Gastroesophageal sphincter (tissue), 4 donors: ENCODE results near the gene SLC35F1. TPM values are rescaled to one million over a fixed set of nuclear protein-coding genes. Genes with fewer than 3 reads are reported as not detected.
"Not testable (repeated sequence)": the region's sequence is repeated elsewhere in the genome, so short reads cannot be mapped to it uniquely, and the experiment has no call there.

Experiments used
- ATAC-seq: fragments of 150-250 bp; one replicate; pipeline ENCODE4 v1.9.1; 2016; ENCODE audit warnings: mild to moderate bottlenecking, moderate library complexity
- H3K27ac ChIP-seq, 4 donors: fragments of 200-600 bp; sonication (generic) in 3 of 4; 1 replicate in 3 of 4; 2 replicates in 1 of 4; pipeline ENCODE4 v1.5.1; 2016 to 2019
- H3K27me3 ChIP-seq: fragments of 200-600 bp; sonication (generic); one replicate; pipeline ENCODE4 v1.5.1; 2019
- H3K36me3 ChIP-seq, 2 donors: fragments of 200-600 bp; sonication (generic); one replicate each; pipeline ENCODE4 v1.5.1; 2019; ENCODE audit warnings: control low read depth in 1 of 2
- H3K4me1 ChIP-seq, 3 donors: fragments of 200-600 bp; sonication (generic); 1 replicate in 2 of 3; 2 replicates in 1 of 3; pipeline ENCODE4 v1.5.1; 2016 to 2019; ENCODE audit warnings: control low read depth in 2 of 3
- H3K4me3 ChIP-seq, 2 donors: fragments of 200-600 bp; sonication (generic); one replicate each; pipeline ENCODE4 v1.5.1; 2019; ENCODE audit warnings: mild to moderate bottlenecking in 1 of 2, moderate library complexity in 1 of 2
- H3K9me3 ChIP-seq, 3 donors: fragments of 200-600 bp; sonication (generic); one replicate each; pipeline ENCODE4 v1.5.1; 2017 to 2019; ENCODE audit warnings: control low read depth in 2 of 3
- EP300 ChIP-seq: sonication (generic); formaldehyde crosslinking; IDR thresholded peaks from one replicate; pipeline ENCODE4 v1.6.1; 2017; ENCODE audit warnings: antibody characterized with exemption, mild to moderate bottlenecking
- POLR2A ChIP-seq, 2 donors: fragments of 450-650 bp; IDR thresholded peaks; one replicate each; pipeline ENCODE4 v1.6.1; 2017; ENCODE audit warnings: antibody characterized with exemption in 2 of 2, mild to moderate bottlenecking in 2 of 2, moderate library complexity in 1 of 2
- POLR2AphosphoS5 ChIP-seq: sonication (generic); formaldehyde crosslinking; IDR thresholded peaks from one replicate; pipeline ENCODE4 v1.6.1; 2017; ENCODE audit warnings: antibody characterized with exemption
- WGBS, 2 donors: methylation state at CpG; one replicate each; pipeline ENCODE4 v1.1.5; 2018; ENCODE audit warnings: low coverage in 1 of 2; 5-methylcytosine and 5-hydroxymethylcytosine counted together
- total RNA-seq, 4 donors: library from RNA; depleted of rRNA; stranded (reverse); fragments of >200 nt; gene quantifications; one replicate each; pipeline ENCODE4 v1.1.0, GENCODE V29; 2016
- TF ChIP-seq, protein P1 (sequence below), 4 experiments: fragments of 200-600 bp in 2 of 4; fragments of 450-650 bp in 2 of 4; sonication (generic) in 1 of 4; IDR thresholded peaks; one replicate each; pipeline ENCODE4 v1.5.1; 2017 to 2019; ENCODE audit warnings: antibody characterized with exemption in 4 of 4, mild to moderate bottlenecking in 2 of 4, moderate library complexity in 2 of 4

Gene SLC35F1
- total RNA-seq, result 1 to 10 TPM; 4.3 to 7.4 (median 5.9) TPM

DNA sequence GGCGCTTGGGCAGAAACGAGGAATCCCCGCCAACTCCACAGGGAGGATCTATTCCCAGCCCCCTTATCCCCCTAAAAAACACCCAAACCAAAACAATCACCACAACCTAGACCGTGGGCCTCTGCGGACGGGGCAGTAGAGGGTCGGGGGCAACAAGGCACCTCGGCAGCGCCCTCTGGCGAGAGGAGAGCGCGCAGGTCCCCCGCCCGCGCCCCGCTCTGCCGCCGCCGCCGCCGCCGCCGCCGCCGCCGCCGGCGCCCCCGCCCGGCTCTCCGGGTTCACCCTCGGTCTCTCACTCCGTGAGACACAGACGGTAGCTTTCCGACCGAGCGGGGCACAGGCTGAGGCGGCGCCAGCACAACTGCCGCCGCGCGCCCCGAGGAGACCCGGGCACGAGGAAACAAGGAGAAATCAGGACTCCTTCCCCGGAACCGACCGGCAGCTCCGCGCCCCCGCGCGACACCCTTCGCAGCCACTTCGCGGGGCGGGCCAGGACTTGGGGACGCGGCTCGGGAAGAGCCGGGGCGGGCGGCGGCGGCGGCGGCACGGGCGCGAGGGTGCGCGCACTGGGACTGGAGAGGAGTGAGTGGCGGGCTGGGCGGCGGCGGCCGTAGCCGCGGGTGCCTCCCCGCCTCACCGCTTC is at the start of gene SLC35F1:
Gene SLC35F1 (plus strand): TSS at position 307 of the 643 bp plus-strand sequence.
- 0% methylated on average over 2 to 19 of the region's 82 CpGs for WGBS, 2 donors
- no peaks in the 10 kb centered on the region for H3K9me3 ChIP-seq
- peak within 1 kb of the TSS in 3 of 4 donors; percentile 51 to 74 (median 62) for H3K27ac ChIP-seq

DNA sequence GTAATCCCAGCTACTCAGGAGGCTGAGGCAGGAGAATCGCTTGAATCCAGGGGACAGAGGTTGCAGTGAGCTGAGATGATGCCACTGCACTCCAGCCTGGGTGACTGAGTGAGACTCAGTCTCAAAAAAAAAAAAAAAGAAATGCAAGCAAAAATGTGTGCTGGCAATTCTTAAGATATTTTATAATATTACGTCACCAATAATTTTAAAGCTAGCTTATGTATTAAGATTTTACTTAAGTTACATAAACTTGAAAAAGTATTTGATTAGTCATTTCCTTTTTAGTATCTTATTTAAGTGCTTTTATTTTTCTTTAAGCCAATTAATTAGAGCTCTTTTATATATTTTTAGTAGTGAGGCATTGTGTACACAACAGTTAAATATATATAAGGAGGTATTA is 48.5 kb upstream of the SLC35F1 start:
- H3K4me1 ChIP-seq, H3K4me3 ChIP-seq, H3K27me3 ChIP-seq, H3K36me3 ChIP-seq, H3K27ac ChIP-seq, ATAC-seq, H3K9me3 ChIP-seq: not testable (repeated sequence)
- WGBS, 2 donors, result 63 to 100% methylated on average over 2 of the region's 2 CpGs

More for the DNA sequence above, at the start of gene SLC35F1:
- TF ChIP-seq, protein P1, sequence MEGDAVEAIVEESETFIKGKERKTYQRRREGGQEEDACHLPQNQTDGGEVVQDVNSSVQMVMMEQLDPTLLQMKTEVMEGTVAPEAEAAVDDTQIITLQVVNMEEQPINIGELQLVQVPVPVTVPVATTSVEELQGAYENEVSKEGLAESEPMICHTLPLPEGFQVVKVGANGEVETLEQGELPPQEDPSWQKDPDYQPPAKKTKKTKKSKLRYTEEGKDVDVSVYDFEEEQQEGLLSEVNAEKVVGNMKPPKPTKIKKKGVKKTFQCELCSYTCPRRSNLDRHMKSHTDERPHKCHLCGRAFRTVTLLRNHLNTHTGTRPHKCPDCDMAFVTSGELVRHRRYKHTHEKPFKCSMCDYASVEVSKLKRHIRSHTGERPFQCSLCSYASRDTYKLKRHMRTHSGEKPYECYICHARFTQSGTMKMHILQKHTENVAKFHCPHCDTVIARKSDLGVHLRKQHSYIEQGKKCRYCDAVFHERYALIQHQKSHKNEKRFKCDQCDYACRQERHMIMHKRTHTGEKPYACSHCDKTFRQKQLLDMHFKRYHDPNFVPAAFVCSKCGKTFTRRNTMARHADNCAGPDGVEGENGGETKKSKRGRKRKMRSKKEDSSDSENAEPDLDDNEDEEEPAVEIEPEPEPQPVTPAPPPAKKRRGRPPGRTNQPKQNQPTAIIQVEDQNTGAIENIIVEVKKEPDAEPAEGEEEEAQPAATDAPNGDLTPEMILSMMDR (IDR thresholded peaks at IDR 0.05), result peak in 1 of 4 experiments; percentile 51
- no peak for TF ChIP-seq POLR2A (IDR thresholded peaks at IDR 0.05)
- Histone ChIP-seq H3K36me3 (no peaks in the 10 kb centered on the region), H3K4me1 (peaks cover 0 to 25% (median 10%) of the 10 kb centered on the region in 3 donors), H3K4me3 (peak within 1 kb of the TSS; percentile 39 to 71), H3K27me3 (peaks cover 67% of the 10 kb centered on the region)
- ATAC-seq, result peak; percentile 35

DNA sequence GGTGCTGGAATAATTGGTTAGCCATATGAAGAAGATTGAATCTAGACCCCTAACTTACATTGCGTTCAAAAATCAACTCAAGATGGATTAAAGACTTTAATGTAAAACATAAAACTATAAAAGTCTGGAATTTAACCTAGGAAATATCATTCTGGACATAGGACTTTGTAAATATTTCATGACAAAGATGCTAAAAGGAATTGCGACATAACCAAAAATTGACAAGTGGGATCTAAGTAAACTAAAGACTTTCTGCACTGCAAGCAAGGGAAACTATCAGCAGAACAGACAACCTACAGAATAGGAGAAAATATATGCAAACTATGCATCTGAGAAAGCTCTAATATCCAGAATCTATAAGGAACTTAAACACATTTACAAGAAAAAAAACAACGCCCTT is 45.5 kb upstream of the SLC35F1 start:
- 85 to 100% methylated on average over 2 to 3 of the region's 3 CpGs for WGBS, 2 donors
- TF ChIP-seq POLR2A (IDR thresholded peaks at IDR 0.05), result no peak
- TF ChIP-seq POLR2AphosphoS5, result no peak
- TF ChIP-seq EP300, result no peak
- Histone ChIP-seq H3K27ac (no peak overlapping the region), H3K4me1 (no peaks in the 10 kb centered on the region), H3K27me3 (no peaks in the 10 kb centered on the region), H3K4me3 (no peak overlapping the region), H3K9me3 (peaks cover 0 to 7% (median 0%) of the 10 kb centered on the region in 3 donors), H3K36me3 (no peaks in the 10 kb centered on the region)
- ATAC-seq, result no peak

DNA sequence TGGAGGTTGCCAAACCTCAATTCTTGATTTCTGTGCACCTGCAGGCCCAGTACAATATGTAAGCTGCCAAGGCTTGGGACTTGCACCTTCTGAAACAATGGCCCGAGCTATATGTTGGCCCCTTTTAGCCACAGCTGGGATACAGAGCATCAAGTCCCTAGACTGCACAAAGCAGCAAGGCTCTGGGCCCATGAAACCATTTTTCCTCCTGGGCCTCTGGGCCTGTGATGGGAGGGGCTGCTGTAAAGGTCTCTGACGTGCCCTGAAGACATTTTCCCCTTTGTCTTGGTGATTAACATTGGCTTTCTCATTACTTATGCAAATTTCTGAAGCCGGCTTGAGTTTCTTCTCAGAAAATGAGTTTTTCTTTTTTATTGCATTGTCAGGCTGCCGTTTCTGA is 40.5 kb upstream of the SLC35F1 start:
- no peak for ATAC-seq
- peaks cover 0 to 8% (median 0%) of the 10 kb centered on the region in 3 donors for H3K9me3 ChIP-seq

DNA sequence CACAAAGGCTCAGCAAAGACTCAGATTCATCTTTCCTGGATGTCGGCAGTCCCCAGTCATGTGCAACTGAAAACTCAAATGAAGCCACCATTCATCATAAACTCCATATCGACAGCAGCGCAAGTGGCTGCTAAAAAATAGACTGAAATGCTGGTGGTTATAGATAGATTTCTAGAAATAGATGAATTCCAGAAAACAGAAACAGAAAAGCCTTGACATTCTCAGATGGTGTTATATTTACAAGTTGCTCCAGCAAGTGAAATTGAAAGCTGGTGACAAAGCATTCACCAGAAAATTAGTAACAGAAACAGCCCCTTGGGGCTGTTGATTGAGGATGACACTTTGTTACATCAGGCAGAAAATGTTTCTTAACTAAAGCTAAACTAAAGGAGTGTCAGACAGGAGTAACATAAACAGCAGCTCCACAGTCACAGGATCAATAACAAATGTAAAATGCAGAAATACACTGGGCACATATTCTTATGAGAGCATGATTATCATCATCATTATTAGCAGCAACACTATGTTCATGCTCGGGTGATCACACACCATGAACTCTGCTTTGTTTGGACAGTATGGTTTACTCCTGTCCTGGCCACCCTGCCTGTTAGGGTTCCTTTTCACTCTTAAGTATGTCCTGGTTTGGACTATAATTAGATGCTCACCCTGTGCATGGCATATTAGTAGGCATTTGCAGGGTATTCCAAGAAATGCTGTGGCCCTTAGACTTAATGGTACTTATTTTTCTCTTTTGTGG is 36.4 kb upstream of the SLC35F1 start:
- Histone ChIP-seq H3K36me3 (no peaks in the 10 kb centered on the region), H3K27me3 (no peaks in the 10 kb centered on the region), H3K4me1 (no peaks in the 10 kb centered on the region), H3K9me3 (peaks cover 0 to 8% (median 0%) of the 10 kb centered on the region in 3 donors), H3K27ac (no peak overlapping the region), H3K4me3 (no peak overlapping the region)
- TF ChIP-seq POLR2A (IDR thresholded peaks at IDR 0.05) (no peak), EP300 (no peak), POLR2AphosphoS5 (no peak)
- TF ChIP-seq, protein P1 (IDR thresholded peaks at IDR 0.05), result no peak
- 69 to 84% methylated on average over 3 to 4 of the region's 4 CpGs for WGBS, 2 donors
- ATAC-seq, result no peak

More for the DNA sequence above, 40.5 kb upstream of the SLC35F1 start:
- H3K27ac ChIP-seq, result no peak overlapping the region
- no peaks in the 10 kb centered on the region for H3K4me1 ChIP-seq
- no peaks in the 10 kb centered on the region for H3K36me3 ChIP-seq
- H3K4me3 ChIP-seq, result no peak overlapping the region
- TF ChIP-seq POLR2A (IDR thresholded peaks at IDR 0.05) (no peak), POLR2AphosphoS5 (no peak), EP300 (no peak)
- TF ChIP-seq, protein P1 (IDR thresholded peaks at IDR 0.05), result no peak
- H3K27me3 ChIP-seq, result no peaks in the 10 kb centered on the region
- 70 to 74% methylated on average over 3 of the region's 4 CpGs for WGBS, 2 donors

DNA sequence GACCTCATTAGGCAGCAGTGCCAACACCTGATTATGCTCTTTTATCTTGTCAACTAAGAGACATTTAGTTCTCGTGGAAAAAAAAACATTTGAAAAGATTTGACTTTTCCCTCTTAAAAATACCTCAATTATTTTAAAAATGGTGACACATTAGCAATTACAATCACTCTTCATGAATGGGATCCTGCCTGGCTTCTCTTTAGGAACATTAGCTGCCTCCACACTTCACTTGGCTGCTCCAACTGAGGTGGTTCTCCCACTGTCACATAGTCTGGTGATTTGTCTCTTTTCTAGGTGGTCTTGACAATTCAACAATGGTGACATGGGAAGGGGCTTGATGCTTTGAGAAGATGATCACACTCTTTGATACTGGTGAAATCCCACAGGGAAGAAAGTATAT is 26.2 kb upstream of the SLC35F1 start:
- no peaks in the 10 kb centered on the region for H3K27me3 ChIP-seq
- H3K9me3 ChIP-seq, result no peaks in the 10 kb centered on the region
- no peak overlapping the region for H3K4me3 ChIP-seq
- no peaks in the 10 kb centered on the region for H3K4me1 ChIP-seq
- 24 to 28% methylated on average over 1 of the region's 1 CpG for WGBS, 2 donors
- no peak for ATAC-seq
- no peak for TF ChIP-seq POLR2AphosphoS5
- no peak for TF ChIP-seq POLR2A (IDR thresholded peaks at IDR 0.05)
- no peak for TF ChIP-seq EP300
- no peaks in the 10 kb centered on the region for H3K36me3 ChIP-seq
- H3K27ac ChIP-seq, result no peak overlapping the region
